Activated naive CD8-positive, alpha-beta T cell treated with anti-CD3 and anti-CD28 coated beads, Interleukin-2, amount 50 U/mL, for 24 hours (primary cell): ENCODE measurements around the gene GUCY1A1.

Experiments used
- ATAC-seq: fragments of 150-1000 bp; cut with Tn5 transposase; one replicate; pipeline ENCODE4 v1.10.0; 2021
- DNase-seq: peaks from one replicate; pipeline ENCODE4 v3.0.0; 2021
- H3K27ac Mint-ChIP-seq: one replicate; pipeline ENCODE4 v1.8.0; 2021; ENCODE audit warnings: mild to moderate bottlenecking, mixed read lengths
- H3K27me3 Mint-ChIP-seq: one replicate; pipeline ENCODE4 v1.8.0; 2021; ENCODE audit warnings: mixed read lengths
- H3K36me3 Mint-ChIP-seq: one replicate; pipeline ENCODE4 v1.8.0; 2021; ENCODE audit warnings: low read depth, mixed read lengths
- H3K4me1 Mint-ChIP-seq: one replicate; pipeline ENCODE4 v1.8.0; 2021; ENCODE audit warnings: mixed read lengths
- H3K4me3 Mint-ChIP-seq: one replicate; pipeline ENCODE4 v1.8.0; 2021; ENCODE audit warnings: mild to moderate bottlenecking, moderate library complexity, mixed read lengths
- H3K9me3 Mint-ChIP-seq: one replicate; pipeline ENCODE4 v1.8.0; 2021; ENCODE audit warnings: mixed read lengths

GUCY1A1 gene

GRCh38 chr4:155759372-155760252, 93.0 kb downstream of the GUCY1A1 start:
- ATAC-seq (peak; percentile 11), DNase-seq (peak; percentile 7)
- Mint-ChIP-seq H3K27me3 (peaks cover 34% of the 10 kb centered on the region), H3K4me3 (peak overlapping the region; percentile 11), H3K9me3 (peaks cover 3% of the 10 kb centered on the region), H3K27ac (no peak overlapping the region), H3K36me3 (no peaks in the 10 kb centered on the region), H3K4me1 (peaks cover 6% of the 10 kb centered on the region)

DNA sequence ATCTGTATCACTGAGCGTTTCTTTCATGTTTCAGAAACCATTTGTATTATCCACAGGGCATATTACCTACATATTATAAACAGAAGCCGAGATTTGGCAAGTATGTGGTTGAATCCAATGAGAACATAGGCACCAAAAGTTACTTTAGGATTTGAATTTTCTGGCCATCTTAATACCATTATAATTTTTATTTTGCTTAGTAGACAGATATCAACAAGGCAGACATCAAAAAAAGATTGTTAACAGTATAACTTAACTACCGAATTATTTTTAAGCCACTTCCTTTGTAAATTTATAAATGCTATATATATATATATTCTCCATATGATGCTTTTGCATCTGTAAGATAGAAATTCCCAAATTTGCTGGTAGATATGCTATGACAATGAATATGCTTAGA, 94.4 kb downstream of the GUCY1A1 start:
- no peak overlapping the region for H3K4me3 Mint-ChIP-seq
- H3K4me1 Mint-ChIP-seq: peaks cover 6% of the 10 kb centered on the region
- ATAC-seq (no peak), DNase-seq (no peak)
- peaks cover 37% of the 10 kb centered on the region for H3K27me3 Mint-ChIP-seq
- no peaks in the 10 kb centered on the region for H3K36me3 Mint-ChIP-seq
- H3K9me3 Mint-ChIP-seq: peaks cover 3% of the 10 kb centered on the region
- H3K27ac Mint-ChIP-seq: no peak overlapping the region

- DNase-seq (no peak), ATAC-seq (no peak)
- Mint-ChIP-seq H3K27ac (no peak overlapping the region), H3K36me3 (no peaks in the 10 kb centered on the region), H3K27me3 (peaks cover 36% of the 10 kb centered on the region), H3K4me1 (peaks cover 6% of the 10 kb centered on the region), H3K9me3 (peaks cover 1% of the 10 kb centered on the region), H3K4me3 (no peak overlapping the region)
These were observed 95.3 kb downstream of the GUCY1A1 start for GRCh38 chr4:155761916-155762315.

GRCh38 chr4:155762334-155762733, 95.7 kb downstream of the GUCY1A1 start:
- H3K4me1 Mint-ChIP-seq: peaks cover 6% of the 10 kb centered on the region
- DNase-seq (no peak), ATAC-seq (no peak)
- H3K9me3 Mint-ChIP-seq: no peaks in the 10 kb centered on the region
- H3K27me3 Mint-ChIP-seq: peaks cover 35% of the 10 kb centered on the region
- no peaks in the 10 kb centered on the region for H3K36me3 Mint-ChIP-seq
- no peak overlapping the region for H3K27ac Mint-ChIP-seq
- H3K4me3 Mint-ChIP-seq: no peak overlapping the region

DNA sequence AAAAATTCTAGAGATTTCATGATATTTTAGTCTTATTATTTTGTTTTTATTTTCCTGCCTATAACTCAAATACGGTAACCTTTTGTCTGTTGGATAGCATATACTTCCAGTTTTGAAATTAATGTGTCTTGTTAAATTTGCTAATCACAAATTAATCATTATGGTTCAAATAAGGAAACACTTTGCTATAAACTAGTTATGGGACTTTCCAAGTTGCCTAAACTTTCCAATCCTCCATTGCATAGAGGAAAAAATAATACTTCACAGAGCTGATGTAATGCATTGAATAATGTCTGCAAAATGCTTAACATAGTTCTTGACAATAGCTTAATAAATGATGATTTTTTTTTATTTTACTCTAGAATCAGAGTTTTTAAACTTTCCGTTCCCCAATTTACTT, 96.9 kb downstream of the GUCY1A1 start:
- H3K4me1 Mint-ChIP-seq: peaks cover 5% of the 10 kb centered on the region
- no peak for ATAC-seq
- DNase-seq: no peak

DNA sequence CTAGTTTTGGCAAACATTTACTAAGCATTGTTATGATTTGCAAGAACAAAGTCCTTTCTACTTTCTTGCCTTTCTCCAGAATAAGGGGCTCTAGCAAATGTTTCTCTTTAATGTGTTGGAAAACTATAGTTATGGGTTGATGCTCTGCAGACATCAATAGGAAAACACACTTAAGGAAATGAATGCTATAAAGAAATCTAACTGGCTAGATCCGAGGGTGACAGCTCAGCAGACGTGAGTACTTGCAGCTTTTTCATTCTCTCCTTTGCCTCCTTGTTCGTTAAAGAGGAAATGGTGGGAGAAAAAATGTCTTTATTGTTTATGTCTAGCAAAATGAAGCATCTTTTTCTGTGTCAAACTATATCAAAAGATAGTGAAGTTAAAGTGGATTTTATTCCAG, 98.5 kb downstream of the GUCY1A1 start:
- Mint-ChIP-seq H3K4me3 (no peak overlapping the region), H3K4me1 (peaks cover 3% of the 10 kb centered on the region), H3K36me3 (no peaks in the 10 kb centered on the region), H3K9me3 (no peaks in the 10 kb centered on the region), H3K27ac (no peak overlapping the region), H3K27me3 (peaks cover 20% of the 10 kb centered on the region)
- ATAC-seq (no peak), DNase-seq (no peak)

More for the DNA sequence above, 96.9 kb downstream of the GUCY1A1 start:
- Mint-ChIP-seq H3K36me3 (no peaks in the 10 kb centered on the region), H3K27me3 (peaks cover 23% of the 10 kb centered on the region), H3K9me3 (no peaks in the 10 kb centered on the region), H3K27ac (no peak overlapping the region), H3K4me3 (no peak overlapping the region)

GRCh38 chr4:155766622-155767021, 100.0 kb downstream of the GUCY1A1 start:
- DNase-seq: no peak
- no peaks in the 10 kb centered on the region for H3K36me3 Mint-ChIP-seq
- ATAC-seq: no peak

GRCh38 chr4:155768370-155768769, 101.7 kb downstream of the GUCY1A1 start:
- no peaks in the 10 kb centered on the region for H3K9me3 Mint-ChIP-seq
- no peak for ATAC-seq
- no peak overlapping the region for H3K27ac Mint-ChIP-seq
- no peak overlapping the region for H3K4me3 Mint-ChIP-seq
- DNase-seq: no peak
- peaks cover 6% of the 10 kb centered on the region for H3K27me3 Mint-ChIP-seq
- H3K4me1 Mint-ChIP-seq: no peaks in the 10 kb centered on the region
- H3K36me3 Mint-ChIP-seq: no peaks in the 10 kb centered on the region

More at GRCh38 chr4:155766622-155767021, 100.0 kb downstream of the GUCY1A1 start:
- Mint-ChIP-seq H3K9me3 (no peaks in the 10 kb centered on the region), H3K4me1 (no peaks in the 10 kb centered on the region), H3K27ac (no peak overlapping the region), H3K27me3 (peaks cover 10% of the 10 kb centered on the region), H3K4me3 (no peak overlapping the region)

DNA sequence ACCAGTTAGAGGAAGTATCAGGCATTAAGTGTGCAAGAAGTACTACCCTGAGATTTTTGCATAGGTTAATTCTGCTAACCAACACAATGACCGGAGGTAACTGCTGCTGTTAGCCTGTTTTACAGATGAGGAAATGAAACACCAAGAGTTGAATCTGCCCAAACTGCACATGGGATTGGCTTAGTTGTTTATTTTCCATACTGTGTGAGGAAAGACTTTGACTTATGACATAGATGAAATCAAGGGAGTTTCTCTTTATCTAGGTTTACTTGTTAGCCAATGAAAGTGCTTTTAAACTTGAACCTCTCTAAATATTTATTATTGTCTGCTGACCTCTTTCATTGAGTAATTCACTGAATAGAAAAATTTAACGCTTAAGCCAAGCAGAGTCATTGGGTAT, 102.4 kb downstream of the GUCY1A1 start:
- no peak overlapping the region for H3K4me3 Mint-ChIP-seq
- no peaks in the 10 kb centered on the region for H3K9me3 Mint-ChIP-seq
- ATAC-seq: no peak
- DNase-seq: no peak
- H3K4me1 Mint-ChIP-seq: no peaks in the 10 kb centered on the region
- H3K27ac Mint-ChIP-seq: no peak overlapping the region
- peaks cover 6% of the 10 kb centered on the region for H3K27me3 Mint-ChIP-seq
- H3K36me3 Mint-ChIP-seq: no peaks in the 10 kb centered on the region

GRCh38 chr4:155772459-155773195, 106.0 kb downstream of the GUCY1A1 start:
- Mint-ChIP-seq H3K9me3 (no peaks in the 10 kb centered on the region), H3K27me3 (peaks cover 1% of the 10 kb centered on the region)
- no peak for ATAC-seq

GRCh38 chr4:155773196-155773800, 106.7 kb downstream of the GUCY1A1 start:
- no peak overlapping the region for H3K27ac Mint-ChIP-seq
- ATAC-seq (no peak), DNase-seq (no peak)
- no peaks in the 10 kb centered on the region for H3K36me3 Mint-ChIP-seq
- H3K4me3 Mint-ChIP-seq: no peak overlapping the region
- no peaks in the 10 kb centered on the region for H3K9me3 Mint-ChIP-seq
- no peaks in the 10 kb centered on the region for H3K4me1 Mint-ChIP-seq
- peaks cover 1% of the 10 kb centered on the region for H3K27me3 Mint-ChIP-seq

More at GRCh38 chr4:155772459-155773195, 106.0 kb downstream of the GUCY1A1 start:
- DNase-seq: no peak
- H3K27ac Mint-ChIP-seq: no peak overlapping the region
- H3K4me3 Mint-ChIP-seq: no peak overlapping the region
- H3K4me1 Mint-ChIP-seq: no peaks in the 10 kb centered on the region
- no peaks in the 10 kb centered on the region for H3K36me3 Mint-ChIP-seq

DNA sequence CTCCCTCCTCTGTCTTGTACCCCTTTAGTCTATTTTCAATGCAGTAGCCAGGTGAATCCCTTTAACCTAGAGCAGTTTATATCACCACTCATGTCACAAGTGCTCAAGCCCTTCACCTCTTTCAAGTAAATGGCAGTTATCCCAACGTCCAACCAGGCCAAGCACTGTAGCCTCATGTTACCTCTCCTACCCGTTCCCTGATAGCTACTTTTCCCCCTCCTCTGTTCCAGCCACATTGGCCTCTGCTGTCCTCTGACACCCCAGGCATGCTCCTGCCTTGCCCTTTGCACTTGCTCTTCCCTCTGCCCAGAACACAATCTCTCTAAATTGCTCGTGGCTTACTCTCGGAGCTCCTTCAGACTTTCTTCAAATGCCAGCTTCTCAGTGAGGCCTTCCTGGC, 107.4 kb downstream of the GUCY1A1 start:
- DNase-seq: no peak
- ATAC-seq: no peak
- no peaks in the 10 kb centered on the region for H3K36me3 Mint-ChIP-seq
- no peak overlapping the region for H3K27ac Mint-ChIP-seq
- H3K4me3 Mint-ChIP-seq: no peak overlapping the region
- peaks cover 1% of the 10 kb centered on the region for H3K27me3 Mint-ChIP-seq
- no peaks in the 10 kb centered on the region for H3K9me3 Mint-ChIP-seq
- H3K4me1 Mint-ChIP-seq: no peaks in the 10 kb centered on the region

DNA sequence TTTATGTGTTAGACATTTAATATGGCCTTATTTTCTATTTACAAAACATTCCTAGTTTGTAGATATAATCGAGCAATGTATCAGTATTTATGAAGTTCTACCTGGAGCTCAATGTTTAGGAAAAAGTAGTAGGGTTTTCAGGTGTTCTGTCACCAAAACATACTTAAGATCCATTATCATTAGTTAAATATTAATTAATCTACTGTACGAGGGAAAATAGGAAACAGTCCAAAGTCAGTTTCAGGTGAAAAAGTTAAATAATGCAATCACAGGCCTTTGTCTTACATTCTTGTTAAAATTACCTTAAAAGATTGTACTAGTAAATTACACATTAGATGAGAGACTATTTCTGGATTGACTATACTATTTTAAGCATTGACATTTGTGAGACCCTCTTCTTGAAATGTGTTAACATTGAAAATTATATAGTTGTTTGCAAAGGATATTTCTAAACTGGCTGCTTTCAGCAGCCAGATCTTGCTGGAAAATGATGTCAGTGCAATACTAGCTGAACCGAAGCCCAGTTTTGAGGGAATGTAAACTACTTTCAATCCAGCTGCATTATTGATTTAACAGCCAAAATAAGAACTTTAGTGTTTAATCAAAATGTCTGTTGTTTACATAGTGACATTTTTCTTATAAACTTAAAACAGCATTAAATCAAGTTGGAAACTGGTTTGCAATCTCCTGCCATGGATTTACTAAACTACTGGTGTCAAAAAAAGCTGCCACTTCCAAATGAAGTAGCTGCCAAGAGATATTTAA, 111.5 kb downstream of the GUCY1A1 start:
- DNase-seq (no peak), ATAC-seq (no peak)
- Mint-ChIP-seq H3K9me3 (no peaks in the 10 kb centered on the region), H3K4me1 (no peaks in the 10 kb centered on the region), H3K36me3 (no peaks in the 10 kb centered on the region), H3K27me3 (no peaks in the 10 kb centered on the region), H3K27ac (no peak overlapping the region), H3K4me3 (no peak overlapping the region)

GRCh38 chr4:155780775-155781174, 114.1 kb downstream of the GUCY1A1 start:
- no peaks in the 10 kb centered on the region for H3K36me3 Mint-ChIP-seq
- no peaks in the 10 kb centered on the region for H3K9me3 Mint-ChIP-seq
- no peaks in the 10 kb centered on the region for H3K27me3 Mint-ChIP-seq
- H3K4me3 Mint-ChIP-seq: no peak overlapping the region
- H3K4me1 Mint-ChIP-seq: no peaks in the 10 kb centered on the region
- DNase-seq (no peak), ATAC-seq (no peak)
- no peak overlapping the region for H3K27ac Mint-ChIP-seq
